ENCODE measurements around the gene PPP1R1A.

DNA sequence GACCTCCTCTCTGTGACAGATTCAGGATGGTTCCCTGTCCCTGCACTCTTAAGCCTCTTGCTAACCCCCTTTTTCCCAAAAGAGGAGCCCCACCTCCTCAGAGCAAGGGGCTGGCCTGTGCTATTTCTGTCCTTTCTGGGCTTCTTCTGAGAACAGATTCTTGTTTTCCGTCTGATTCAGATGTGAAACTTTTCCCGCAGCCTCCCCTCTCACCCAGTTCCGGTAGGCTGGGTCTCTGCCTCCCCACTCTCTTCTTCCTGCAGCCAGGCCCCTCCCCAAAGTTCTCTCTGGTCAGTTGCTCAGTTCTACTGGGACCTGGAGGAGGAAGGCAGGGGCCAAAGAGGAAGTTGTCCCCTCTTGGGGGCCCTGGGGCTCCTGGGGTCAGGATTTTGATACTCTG is 27.3 kb downstream of the PPP1R1A start:
- TF ChIP-seq POLR2A (IDR thresholded peaks at IDR 0.05; ENCODE audit: low read depth, low read length) (no peak), POLR2AphosphoS5 (IDR thresholded peaks at IDR 0.05; ENCODE audit: low read depth, low read length) (no peak)
